Psoas muscle (tissue), 8 donors: ENCODE results near the gene PAFAH1B1. TPM values are rescaled to one million over a fixed set of nuclear protein-coding genes. Genes with fewer than 3 reads are reported as not detected.

Experiments
- ATAC-seq, 4 donors: fragments of 200-7000 bp; cut with Tn5 transposase; one replicate each; pipeline ENCODE4 v1.9.1; 2020; ENCODE audit warnings: moderate library complexity in 3 of 4, mild to moderate bottlenecking in 2 of 4
- DNase-seq, 2 donors: peaks; one replicate each; pipeline ENCODE4 v3.0.0-alpha.2; 2020
- H3K27ac ChIP-seq: fragments of 200-600 bp; one replicate; pipeline ENCODE4 v1.8.0; 2022
- H3K27me3 ChIP-seq, 3 donors: fragments of 200-600 bp in 1 of 3; one replicate each; pipeline versions ENCODE4 v1.6.1 to v1.8.0; 2013 to 2022; ENCODE audit warnings: low read length in 2 of 3, mild to moderate bottlenecking in 2 of 3, moderate library complexity in 1 of 3; ENCODE audit not compliant: insufficient read depth in 3 of 3
- H3K36me3 ChIP-seq, 2 donors: fragments of 200-600 bp in 1 of 2; one replicate each; pipeline versions ENCODE4 v1.6.1 to v1.8.0; 2013 to 2022; ENCODE audit warnings: low read depth in 1 of 2, mild to moderate bottlenecking in 1 of 2, moderate library complexity in 1 of 2; ENCODE audit not compliant: insufficient read depth in 1 of 2
- H3K4me1 ChIP-seq: fragments of 200-600 bp; one replicate; pipeline ENCODE4 v1.8.0; 2022
- H3K4me3 ChIP-seq: fragments of 200-600 bp; one replicate; pipeline ENCODE4 v1.8.0; 2022; ENCODE audit warnings: mild to moderate bottlenecking
- H3K9me3 ChIP-seq: fragments of 200-600 bp; one replicate; pipeline ENCODE4 v1.8.0; 2022
- WGBS, 3 donors: extraction: QIAGEN DNeasy Blood & Tissue Kit; methylation state at CpG; one replicate each; pipeline versions ENCODE4 v1.1.6 to v1.1.7; 2013; 5-methylcytosine and 5-hydroxymethylcytosine counted together
- intact Hi-C, 2 donors: fragments of 100-400 bp; cut with DNase I; formaldehyde crosslinking; loops; one replicate each; pipeline versions ENCODE4 v1.11.0 to v1.14.2; 2022
- polyA plus RNA-seq, 3 donors: library from polyadenylated mRNA; stranded (reverse); fragments of 200-250 nt; gene quantifications; one replicate each; pipeline ENCODE4 v1.2.3, GENCODE V29; 2013
- total RNA-seq, 4 donors: library from RNA; stranded (reverse); fragmentation: NEBNext Ultra II Directional in 2 of 4; extraction: Animal tissue kit (Norgen Biotek cat#: 25700) in 2 of 4; gene quantifications; one replicate each; pipeline versions ENCODE4 v1.2.1 to v1.2.4, GENCODE V29; 2021 to 2023
- TF ChIP-seq, protein P1 (sequence below): fragments of 200-600 bp; IDR thresholded peaks from one replicate; pipeline ENCODE4 v1.8.0; 2022; ENCODE audit warnings: antibody characterized with exemption
- donor health status: healthy with polysubstance abuse.
- donor health status: DM: no; HTN: no; CAD: no; lungs with moderate emphysema.
- donor health status: Bipolar disorder and iron deficiency.
- donor health status: healthy.
- donor health status: DM: yes; HTN: yes; CAD: no.
- donor health status: DM: no; HTN: no; CAD: no.
- donor health status: DM: no; HTN: no; CAD: no.
- donor health status: DM: yes; HTN: yes; CAD: no.

Gene PAFAH1B1
- total and polyA plus RNA-seq, 7 donors: 43.8 to 168 (median 141) TPM

DNA sequence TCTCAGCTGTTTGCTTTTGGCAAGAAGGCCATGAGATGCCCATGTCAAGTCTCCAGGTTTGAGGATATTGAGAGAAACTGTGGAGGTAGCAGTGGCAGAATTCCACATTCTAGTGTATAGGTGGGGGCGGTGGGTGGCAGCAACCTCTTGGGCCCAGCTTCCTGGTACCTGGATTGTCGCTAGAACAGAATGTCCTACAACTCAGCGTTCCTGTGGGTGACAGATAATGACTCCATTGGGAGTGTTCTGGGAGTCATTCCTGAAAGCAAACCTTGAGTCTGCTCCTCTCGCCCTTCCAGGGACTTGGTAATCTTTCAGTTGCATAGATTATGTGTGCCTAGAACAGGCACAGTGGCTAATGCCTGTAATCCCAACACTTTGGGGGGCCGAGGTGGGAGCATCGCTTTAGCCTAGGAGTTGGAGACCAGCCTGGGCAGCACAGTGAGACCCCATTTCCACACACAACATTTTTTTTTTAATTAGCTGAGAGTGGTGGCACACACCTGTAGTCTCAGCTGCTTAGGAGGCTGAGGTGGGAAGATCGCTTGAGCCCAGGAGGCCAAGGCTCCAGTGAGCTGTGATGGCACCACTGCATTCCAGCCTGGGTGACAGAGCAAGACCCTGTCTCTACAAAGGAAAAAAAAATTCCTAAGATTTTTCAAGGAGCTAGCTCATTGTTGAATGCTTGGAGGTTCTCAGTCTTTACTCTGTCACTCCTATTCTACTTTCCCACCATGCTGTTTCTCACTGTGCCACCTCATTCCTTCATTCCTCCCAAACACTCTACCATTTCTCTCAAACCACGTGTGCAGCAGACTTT is 43.9 kb upstream of the PAFAH1B1 start:
- TF ChIP-seq, protein P1, sequence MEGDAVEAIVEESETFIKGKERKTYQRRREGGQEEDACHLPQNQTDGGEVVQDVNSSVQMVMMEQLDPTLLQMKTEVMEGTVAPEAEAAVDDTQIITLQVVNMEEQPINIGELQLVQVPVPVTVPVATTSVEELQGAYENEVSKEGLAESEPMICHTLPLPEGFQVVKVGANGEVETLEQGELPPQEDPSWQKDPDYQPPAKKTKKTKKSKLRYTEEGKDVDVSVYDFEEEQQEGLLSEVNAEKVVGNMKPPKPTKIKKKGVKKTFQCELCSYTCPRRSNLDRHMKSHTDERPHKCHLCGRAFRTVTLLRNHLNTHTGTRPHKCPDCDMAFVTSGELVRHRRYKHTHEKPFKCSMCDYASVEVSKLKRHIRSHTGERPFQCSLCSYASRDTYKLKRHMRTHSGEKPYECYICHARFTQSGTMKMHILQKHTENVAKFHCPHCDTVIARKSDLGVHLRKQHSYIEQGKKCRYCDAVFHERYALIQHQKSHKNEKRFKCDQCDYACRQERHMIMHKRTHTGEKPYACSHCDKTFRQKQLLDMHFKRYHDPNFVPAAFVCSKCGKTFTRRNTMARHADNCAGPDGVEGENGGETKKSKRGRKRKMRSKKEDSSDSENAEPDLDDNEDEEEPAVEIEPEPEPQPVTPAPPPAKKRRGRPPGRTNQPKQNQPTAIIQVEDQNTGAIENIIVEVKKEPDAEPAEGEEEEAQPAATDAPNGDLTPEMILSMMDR: no peak
- H3K9me3 ChIP-seq: no peaks in the 10 kb centered on the region
- WGBS, 3 donors: 82 to 86% (median 85%) methylated on average over 8 of the region's 8 CpGs
- intact Hi-C loops: no loop called here
- H3K4me3 ChIP-seq: no peak overlapping the region
- H3K4me1 ChIP-seq: no peaks in the 10 kb centered on the region
- no peak for ATAC-seq
- H3K36me3 ChIP-seq: no peaks in the 10 kb centered on the region
- H3K27ac ChIP-seq: no peak overlapping the region
- peaks cover 0 to 24% (median 3%) of the 10 kb centered on the region in 3 donors for H3K27me3 ChIP-seq
- DNase-seq: no peak

DNA sequence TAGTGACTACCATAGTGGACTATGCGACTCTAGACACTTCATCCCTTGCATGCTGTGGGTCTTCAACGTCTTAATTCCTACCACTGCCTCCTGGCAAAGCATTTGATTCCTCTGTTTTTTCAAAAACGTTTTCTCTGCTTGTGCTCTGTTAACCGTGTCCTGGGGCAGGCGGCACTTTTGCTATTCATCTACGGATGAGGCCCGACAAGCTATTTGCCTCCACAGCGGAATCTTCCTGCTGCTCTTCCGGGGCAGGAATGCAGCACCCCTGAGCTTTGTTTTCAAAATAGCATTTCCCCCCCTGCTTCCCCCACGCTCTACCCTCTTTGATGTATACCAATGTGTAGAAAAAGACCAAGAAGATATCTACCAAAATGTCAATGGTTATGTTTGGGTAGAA is 42.0 kb upstream of the PAFAH1B1 start:
- no peak overlapping the region for H3K4me3 ChIP-seq
- ATAC-seq (no peak), DNase-seq (no peak)
- no peak overlapping the region for H3K27ac ChIP-seq
- H3K9me3 ChIP-seq: no peaks in the 10 kb centered on the region
- TF ChIP-seq, protein P1: no peak
- no peaks in the 10 kb centered on the region for H3K4me1 ChIP-seq
- 26 to 33% (median 28%) methylated on average over 10 of the region's 10 CpGs for WGBS, 3 donors
- H3K27me3 ChIP-seq: peaks cover 0 to 30% (median 3%) of the 10 kb centered on the region in 3 donors
- H3K36me3 ChIP-seq: no peaks in the 10 kb centered on the region
- intact Hi-C loops: no loop called here

DNA sequence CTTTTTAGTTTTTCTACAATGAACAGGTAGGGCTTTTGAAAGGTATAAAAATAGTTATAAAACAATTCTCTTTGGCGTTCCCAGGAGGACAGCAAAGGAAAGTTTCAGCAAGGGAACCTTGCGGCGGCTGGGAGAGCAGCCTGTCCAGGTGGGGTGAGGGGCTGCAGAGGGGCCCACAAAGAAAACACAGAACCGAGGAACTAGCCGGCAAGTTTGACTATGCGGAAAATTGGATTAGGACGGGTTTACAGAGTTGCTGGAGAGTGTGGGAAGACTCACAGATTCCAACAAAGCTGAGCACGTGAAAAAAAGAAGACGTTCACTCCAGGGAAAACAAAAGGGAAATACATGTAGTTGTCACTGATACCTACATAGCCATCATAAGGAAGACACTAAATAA is 41.5 kb upstream of the PAFAH1B1 start:
- Histone ChIP-seq H3K9me3 (no peaks in the 10 kb centered on the region), H3K27me3 (peaks cover 0 to 30% (median 3%) of the 10 kb centered on the region in 3 donors), H3K4me3 (no peak overlapping the region), H3K36me3 (no peaks in the 10 kb centered on the region), H3K27ac (no peak overlapping the region), H3K4me1 (no peaks in the 10 kb centered on the region)
- TF ChIP-seq, protein P1: no peak
- ATAC-seq (no peak), DNase-seq (no peak)
- intact Hi-C loops: no loop called here
- 12 to 29% (median 21%) methylated on average over 9 of the region's 9 CpGs for WGBS, 3 donors

DNA sequence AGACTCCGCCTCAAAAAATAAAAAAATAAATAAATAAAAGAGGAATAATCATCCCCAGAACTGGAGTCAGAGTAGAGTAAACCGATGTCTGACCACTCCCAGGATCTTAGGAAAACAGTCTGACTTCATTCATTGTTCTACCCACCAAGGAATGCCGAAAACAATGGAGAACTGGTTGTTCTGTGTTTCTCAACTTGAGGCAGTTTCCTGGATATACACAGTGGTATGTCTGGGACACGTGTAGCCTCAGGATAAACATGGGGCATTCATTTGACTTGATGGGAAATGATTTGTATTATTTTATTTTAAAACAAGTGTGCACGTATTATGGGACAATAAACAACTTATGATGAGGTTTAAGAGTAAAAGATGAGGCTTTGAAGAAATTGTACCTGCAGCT is 32.8 kb upstream of the PAFAH1B1 start:
- intact Hi-C loops: no loop called here
- no peaks in the 10 kb centered on the region for H3K9me3 ChIP-seq
- no peaks in the 10 kb centered on the region for H3K36me3 ChIP-seq
- WGBS, 3 donors: 81 to 86% (median 84%) methylated on average over 5 of the region's 5 CpGs
- H3K4me1 ChIP-seq: no peaks in the 10 kb centered on the region
- H3K27me3 ChIP-seq: no peaks in the 10 kb centered on the region
- H3K27ac ChIP-seq: no peak overlapping the region
- TF ChIP-seq, protein P1: no peak
- ATAC-seq (no peak), DNase-seq (no peak)
- no peak overlapping the region for H3K4me3 ChIP-seq
